ENCODE data around the gene SCAP. TPM values are rescaled to one million over a fixed set of nuclear protein-coding genes. Genes with fewer than 3 reads are reported as not detected.

The SCAP gene
- total RNA-seq, 1 experiment from 2014 or later = 47.7 TPM

Other genes starting within 250 kb of the SCAP start
- 3.0 and 7.1 TPM in 2 replicates for gene KIF9, start 193.1 kb downstream of the SCAP start, total RNA-seq (2014; rRNA removed; shearing (Covaris generic); ENCODE audit: low replicate concordance)
- 22.9 and 26.5 TPM in 2 replicates for gene KLHL18, start 193.0 kb downstream of the SCAP start, total RNA-seq (2014; rRNA removed; shearing (Covaris generic); ENCODE audit: low replicate concordance)
- 4.0 and 14.1 TPM in 2 replicates for gene PTPN23, start 94.9 kb downstream of the SCAP start, total RNA-seq (2014; rRNA removed; shearing (Covaris generic); ENCODE audit: low replicate concordance)
- 30.9 and 41.6 TPM in 2 replicates for gene ELP6, start 37.8 kb upstream of the SCAP start, total RNA-seq (2014; rRNA removed; shearing (Covaris generic); ENCODE audit: low replicate concordance)
- gene CSPG5, start 102.9 kb upstream of the SCAP start, total RNA-seq (2014; rRNA removed; shearing (Covaris generic); ENCODE audit: low replicate concordance) = 4.4 and 12.5 TPM in 2 replicates